Suppressor macrophage treated with lipopolysaccharide for 4 hours (primary cell): ENCODE measurements around the gene OCIAD2.
A peak's percentile ranks its signal among the peaks of the same experiment; 100 is the strongest.
"Not testable (repeated sequence)": the region's sequence is repeated elsewhere in the genome, so short reads cannot be mapped to it uniquely, and the experiment has no call there.

ENCODE experiments used
- DNase-seq: peaks from one replicate; pipeline ENCODE4 v3.0.0-alpha.2; 2020

OCIAD2 gene

GRCh38 chr4:48905363-48906015, 1.1 kb downstream of the OCIAD2 start:
- DNase-seq, result no peak

GRCh38 chr4:48904541-48905142, 1.9 kb downstream of the OCIAD2 start:
- DNase-seq, result no peak

- no peak for DNase-seq
Measured at GRCh38 chr4:48904101-48904500, 2.5 kb downstream of the OCIAD2 start.

- DNase-seq, result no peak
Measured at GRCh38 chr4:48902266-48902665, 4.3 kb downstream of the OCIAD2 start.

- no peak for DNase-seq
Measured at GRCh38 chr4:48901196-48901595, 5.4 kb downstream of the OCIAD2 start.

GRCh38 chr4:48899950-48900349, 6.6 kb downstream of the OCIAD2 start:
- DNase-seq, result peak; percentile 8

- DNase-seq, result no peak
Measured at GRCh38 chr4:48899432-48899749, 7.2 kb downstream of the OCIAD2 start.

- peak; percentile 56 for DNase-seq
Measured at GRCh38 chr4:48898733-48899431, 7.7 kb downstream of the OCIAD2 start.

- no peak for DNase-seq
Measured at GRCh38 chr4:48896845-48897244, 9.7 kb downstream of the OCIAD2 start.

- no peak for DNase-seq
Measured at GRCh38 chr4:48891028-48891619, 15.4 kb downstream of the OCIAD2 start.

- not testable (repeated sequence) for DNase-seq
Measured at GRCh38 chr4:48889750-48890149, 16.8 kb downstream of the OCIAD2 start.

- DNase-seq, result not testable (repeated sequence)
Measured at GRCh38 chr4:48881646-48882045, 24.9 kb downstream of the OCIAD2 start.

GRCh38 chr4:48879561-48880442, 26.8 kb downstream of the OCIAD2 start:
- no peak for DNase-seq

- DNase-seq, result no peak
Measured at GRCh38 chr4:48877827-48878535, 28.6 kb downstream of the OCIAD2 start.

- not testable (repeated sequence) for DNase-seq
Measured at GRCh38 chr4:48864696-48865095, 41.9 kb downstream of the OCIAD2 start.

GRCh38 chr4:48863728-48864127, 42.8 kb downstream of the OCIAD2 start:
- no peak for DNase-seq

- no peak for DNase-seq
Measured at GRCh38 chr4:48862661-48863060, 43.9 kb downstream of the OCIAD2 start.

GRCh38 chr4:48862038-48862437, 44.5 kb downstream of the OCIAD2 start:
- no peak for DNase-seq

- DNase-seq, result no peak
Measured at GRCh38 chr4:48858130-48858529, 48.4 kb downstream of the OCIAD2 start.

GRCh38 chr4:48854982-48855381, 51.6 kb downstream of the OCIAD2 start:
- no peak for DNase-seq

GRCh38 chr4:48854395-48854683, 52.2 kb downstream of the OCIAD2 start:
- no peak for DNase-seq

- no peak for DNase-seq
Measured at GRCh38 chr4:48853604-48854394, 52.8 kb downstream of the OCIAD2 start.
